ENCODE results near the gene ZNF552. TPM values are rescaled to one million over a fixed set of nuclear protein-coding genes. Genes with fewer than 3 reads are reported as not detected.

The ZNF552 gene
- total RNA-seq: 9.0 and 22.1 TPM in 2 replicates

DNA sequence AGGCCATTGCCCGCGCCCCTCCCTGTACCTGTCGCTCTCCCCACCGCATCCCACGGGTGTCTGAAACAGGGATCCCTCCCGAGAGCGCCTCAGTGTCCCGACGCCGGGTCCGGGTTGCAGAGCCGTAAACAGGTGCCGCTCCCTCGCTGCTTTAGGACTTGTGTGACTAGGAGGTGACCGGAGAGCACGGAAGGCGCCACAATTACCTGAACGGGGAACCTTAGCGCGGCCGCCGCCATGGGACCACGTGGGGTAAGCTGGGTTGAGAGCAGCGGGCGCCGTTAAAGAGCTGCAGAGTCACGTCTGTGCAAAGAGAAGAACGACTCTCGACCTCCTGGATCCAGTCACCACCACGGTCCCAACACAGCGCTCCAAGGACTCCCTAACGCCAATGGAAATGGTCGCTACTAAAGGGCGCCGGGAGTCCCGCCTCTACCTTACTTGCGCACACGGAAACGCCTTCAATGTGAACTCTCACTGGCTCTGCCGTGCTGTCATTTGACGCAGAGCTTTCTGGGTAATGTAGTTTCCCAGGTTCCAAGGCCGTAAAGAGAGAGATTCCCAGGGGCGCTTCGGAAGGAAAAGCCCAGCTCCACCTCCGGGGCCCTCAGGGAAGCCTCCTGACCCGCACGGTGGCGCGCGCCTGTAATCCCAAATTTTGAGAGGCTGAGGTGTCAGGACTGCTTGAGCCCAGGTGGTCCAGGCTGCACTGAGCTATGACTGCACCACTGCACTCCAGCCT, at the start of gene ZNF552:
Gene ZNF552, minus strand, starts transcription at position 409 of the 742 bp plus-strand sequence. Its CDS starts 170 bp downstream, at position 239.

DNA sequence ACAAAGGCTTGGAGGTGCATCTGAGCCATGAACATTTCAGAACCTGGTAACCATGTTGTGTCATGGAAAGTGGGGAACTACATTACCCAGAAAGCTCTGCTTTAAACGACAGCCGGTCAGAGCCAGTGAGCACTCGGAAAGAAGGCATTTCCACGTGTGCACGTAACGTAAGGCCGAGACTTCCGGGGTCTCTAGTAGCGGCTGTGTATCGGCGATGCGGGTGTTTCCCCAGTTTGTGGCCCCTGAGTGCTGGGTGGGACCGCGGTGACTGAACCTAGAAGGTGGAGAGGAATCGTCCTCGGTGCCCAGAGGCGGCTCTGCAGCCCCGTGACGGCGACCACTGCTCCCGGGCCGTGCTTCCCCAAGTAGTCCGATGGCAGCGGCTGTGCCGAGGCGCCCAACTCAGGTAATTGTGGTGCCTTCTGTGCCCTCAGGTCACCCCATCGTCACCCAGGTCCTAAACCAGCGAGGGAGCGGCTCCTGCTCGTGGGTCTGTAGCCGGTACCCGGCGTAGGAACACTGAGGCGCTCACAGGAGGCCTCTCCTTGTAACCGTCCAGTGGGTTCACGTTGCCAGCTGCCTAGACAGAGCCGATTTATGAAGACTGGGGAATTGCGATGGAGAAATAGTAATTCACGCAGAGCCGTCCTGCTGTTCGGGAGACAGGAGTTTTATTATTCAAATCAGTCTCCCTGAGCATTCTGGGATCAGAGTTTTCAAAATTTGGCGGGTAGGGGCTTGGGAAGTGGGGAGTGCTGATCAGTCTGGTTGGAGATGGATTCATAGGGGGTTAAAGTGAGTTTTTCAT, 35.2 kb upstream of the ZNF552 start, which contains the start of gene ZNF587:
Gene ZNF587, plus strand, starts transcription at position 194 of the 808 bp plus-strand sequence. Its CDS starts 180 bp downstream, at position 374.

DNA sequence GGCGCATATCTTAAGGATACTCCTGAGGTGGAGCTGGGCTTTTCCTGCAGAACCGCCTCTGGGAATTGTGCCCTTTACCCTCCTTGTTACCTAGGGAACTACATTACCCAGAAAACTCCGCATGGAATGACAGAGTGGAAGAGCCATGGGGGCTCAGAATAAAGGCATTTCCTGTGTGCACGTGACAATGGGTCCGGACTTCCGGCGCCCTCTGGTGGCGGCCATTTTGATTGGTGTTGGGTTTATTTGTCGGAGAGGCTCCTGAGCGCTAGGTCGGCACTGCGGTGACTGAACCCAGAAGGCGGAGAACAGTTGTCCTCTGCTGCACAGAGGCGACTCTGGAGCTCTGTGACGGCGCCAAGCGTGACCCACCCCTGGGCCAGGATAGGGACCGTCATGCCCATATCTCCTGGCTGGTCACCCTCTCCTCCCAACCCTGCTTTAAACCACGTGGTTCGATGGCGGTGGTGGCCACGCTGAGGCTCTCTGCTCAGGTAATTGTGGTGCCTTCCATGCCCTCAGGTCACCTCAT, 15.4 kb upstream of the ZNF552 start, which contains the start of gene ZNF587B:
Gene ZNF587B, plus strand, starts transcription at position 229 of the 532 bp plus-strand sequence. Its CDS starts 230 bp downstream, at position 459.

DNA sequence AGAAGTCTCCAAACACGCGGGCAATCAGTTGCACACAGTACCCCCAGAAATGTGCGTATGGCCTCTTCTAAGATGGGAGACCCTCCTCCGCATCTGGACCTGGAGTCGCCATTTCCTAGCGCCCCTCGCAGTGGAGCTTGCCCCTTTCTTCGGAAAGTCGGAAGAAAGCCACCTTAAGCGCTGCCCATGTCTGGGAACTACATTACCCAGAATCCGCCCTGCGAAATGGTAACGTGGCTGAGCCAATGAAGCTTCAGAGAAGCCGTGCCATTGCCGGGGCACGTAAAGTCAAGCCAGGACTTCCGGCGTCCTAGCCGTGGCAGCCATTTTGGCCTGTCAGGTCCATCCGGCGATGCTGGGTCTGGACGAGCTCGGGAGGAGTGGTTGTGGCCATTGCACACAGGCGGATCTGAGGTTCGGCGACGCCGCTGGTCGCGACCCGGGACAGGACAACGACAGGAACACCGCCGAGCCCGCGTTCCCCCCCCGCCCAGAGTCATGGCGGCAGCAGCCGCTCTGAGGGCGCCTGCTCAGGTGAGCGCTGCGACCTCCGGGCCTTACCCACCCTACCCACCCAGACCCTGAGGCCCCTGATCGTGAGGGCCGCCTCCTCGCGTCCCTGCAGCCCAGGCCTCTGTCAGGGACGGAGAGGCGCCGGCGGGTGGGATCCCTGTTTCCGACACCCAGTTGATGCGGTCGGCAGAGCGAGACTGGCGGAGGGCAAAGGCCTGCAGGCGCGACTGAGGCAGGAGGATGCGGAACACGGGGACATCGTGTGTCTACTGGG, 45.2 kb downstream of the ZNF552 start, which contains the start of gene ZNF586:
Gene ZNF586, plus strand, starts transcription at position 332 of the 787 bp plus-strand sequence. Its CDS starts 167 bp downstream, at position 499.

Other genes with a start within 250 kb of the ZNF552 start
- 7.5 and 8.0 TPM in 2 replicates for gene ZNF416, start 236.0 kb downstream of the ZNF552 start, total RNA-seq
- gene ZIK1, start 230.8 kb downstream of the ZNF552 start, total RNA-seq: 9.9 and 13.3 TPM in 2 replicates
- gene ZNF530, start 215.0 kb downstream of the ZNF552 start, total RNA-seq: 3.7 and 6.7 TPM in 2 replicates
- 23.9 and 26.6 TPM in 2 replicates for gene ZNF134, start 200.7 kb downstream of the ZNF552 start, total RNA-seq
- gene ZNF211, start 181.7 kb downstream of the ZNF552 start, total RNA-seq: 19.1 and 21.2 TPM in 2 replicates
- gene ZSCAN4, start 146.0 kb downstream of the ZNF552 start, total RNA-seq: 0.22 and 0.39 TPM in 2 replicates
- gene ZNF551, start 132.9 kb downstream of the ZNF552 start, total RNA-seq: 12.5 and 13.0 TPM in 2 replicates
- 5.1 and 14.9 TPM in 2 replicates for gene ZNF154, start 105.7 kb downstream of the ZNF552 start, total RNA-seq
- 12.5 and 12.6 TPM in 2 replicates for gene ZNF671, start 87.3 kb downstream of the ZNF552 start, total RNA-seq
- gene ZNF776, start 68.1 kb downstream of the ZNF552 start, total RNA-seq: 20.5 and 22.4 TPM in 2 replicates
- 17.0 and 22.4 TPM in 2 replicates for gene ZNF586, start 45.2 kb downstream of the ZNF552 start, total RNA-seq
- gene ZNF587B, start 15.4 kb upstream of the ZNF552 start, total RNA-seq: 20.9 and 25.1 TPM in 2 replicates
- 43.1 and 51.8 TPM in 2 replicates for gene ZNF587, start 34.9 kb upstream of the ZNF552 start, total RNA-seq
- gene ZNF814, start 74.1 kb upstream of the ZNF552 start, total RNA-seq: 20.0 and 22.0 TPM in 2 replicates
- gene ZNF417, start 101.7 kb upstream of the ZNF552 start, total RNA-seq: 24.4 and 35.3 TPM in 2 replicates
- 5.5 and 11.4 TPM in 2 replicates for gene ZNF418, start 120.5 kb upstream of the ZNF552 start, total RNA-seq
- gene ZNF256, start 132.8 kb upstream of the ZNF552 start, total RNA-seq: 4.9 and 7.1 TPM in 2 replicates
- not detected in 2 replicates for gene C19orf18, start 159.6 kb upstream of the ZNF552 start, total RNA-seq
- 27.9 and 40.6 TPM in 2 replicates for gene ZNF606, start 187.9 kb upstream of the ZNF552 start, total RNA-seq
- gene ZSCAN1, start 219.1 kb upstream of the ZNF552 start, total RNA-seq: not detected in 2 replicates
- gene ZNF135, start 244.4 kb upstream of the ZNF552 start, total RNA-seq: 6.4 and 9.4 TPM in 2 replicates